Kidney capillary endothelial cell (primary cell): ENCODE data around the gene CCN2.
"Not testable (repeated sequence)": the region's sequence is repeated elsewhere in the genome, so short reads cannot be mapped to it uniquely, and the experiment has no call there.

Source experiments
- DNase-seq: peaks from one replicate; pipeline ENCODE4 v3.0.0-alpha.2; 2018; ENCODE audit warnings: low spot score

CCN2 gene

DNA sequence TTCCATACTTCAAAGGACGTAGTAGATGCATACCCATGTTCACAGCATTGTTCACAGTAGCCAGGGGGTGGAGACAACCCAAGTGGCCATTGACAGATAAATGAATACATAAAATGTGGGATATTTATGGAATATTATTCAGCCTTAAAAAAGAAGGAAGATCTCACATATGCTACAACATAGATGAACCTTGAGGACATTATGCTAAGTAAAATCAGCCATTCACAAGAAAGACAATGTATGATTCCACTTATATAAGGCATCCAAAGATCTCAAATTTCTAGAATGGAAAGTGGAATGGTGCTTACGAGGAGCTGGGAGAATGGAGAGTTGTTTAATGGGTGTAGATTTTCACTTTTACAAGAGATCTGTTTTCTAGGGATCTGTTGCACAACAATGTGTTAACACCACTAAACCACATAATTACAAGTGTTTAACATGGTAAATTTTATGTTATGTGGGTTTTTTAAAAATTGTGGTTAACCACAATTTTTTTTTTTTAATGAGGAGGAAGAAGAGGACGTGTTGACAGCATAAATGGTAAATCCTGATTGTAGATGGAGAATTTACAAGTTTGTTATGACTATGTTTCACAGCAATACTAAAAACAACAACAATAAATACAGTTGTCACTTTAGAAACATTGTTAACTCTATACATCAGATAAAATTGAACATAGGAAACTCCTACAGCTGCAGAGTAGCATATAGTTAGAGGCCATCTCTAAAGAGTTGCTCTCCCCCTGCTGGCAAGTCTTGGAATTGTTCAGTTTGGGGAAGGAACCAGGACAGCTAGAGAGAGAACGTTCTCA, 41.6 kb downstream of the CCN2 start:
- peak; percentile 56 for DNase-seq

DNA sequence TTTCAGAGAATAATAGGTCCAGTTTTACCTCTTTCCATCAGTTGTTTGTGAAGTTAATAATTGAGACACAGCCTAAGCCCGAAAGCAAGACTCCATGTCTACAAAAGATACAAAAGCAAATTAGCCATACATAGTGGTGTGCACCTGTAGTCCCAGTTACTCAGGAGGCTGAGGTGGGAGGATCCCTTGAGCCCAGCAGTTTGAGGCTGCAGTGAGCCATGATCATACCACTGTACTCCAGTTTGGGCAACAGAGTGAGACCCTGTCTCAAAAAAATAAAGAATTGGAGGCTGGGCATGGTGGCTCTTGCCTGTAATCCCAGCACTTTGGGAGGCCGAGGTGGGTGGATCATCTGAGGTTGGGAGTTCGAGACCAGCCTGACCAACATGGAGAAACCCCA, 42.4 kb downstream of the CCN2 start:
- DNase-seq = not testable (repeated sequence)

DNA sequence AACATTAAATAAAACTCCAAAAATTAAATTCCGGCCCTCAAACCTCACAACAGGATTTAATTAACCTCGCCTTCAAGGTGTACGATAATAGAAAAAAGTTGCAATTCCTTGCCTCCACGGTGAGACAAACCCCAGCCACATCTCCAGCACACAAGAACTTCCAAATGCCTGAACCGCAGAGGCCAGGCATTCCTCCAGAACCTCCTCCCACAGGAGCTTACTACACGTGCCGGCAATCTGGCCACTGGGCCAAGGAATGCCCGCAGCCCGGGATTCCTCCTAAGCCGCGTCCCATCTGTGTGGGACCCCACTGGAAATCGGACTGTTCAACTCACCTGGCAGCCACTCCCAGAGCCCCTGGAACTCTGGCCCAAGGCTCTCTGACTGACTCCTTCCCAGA, 47.4 kb downstream of the CCN2 start:
- not testable (repeated sequence) for DNase-seq

DNA sequence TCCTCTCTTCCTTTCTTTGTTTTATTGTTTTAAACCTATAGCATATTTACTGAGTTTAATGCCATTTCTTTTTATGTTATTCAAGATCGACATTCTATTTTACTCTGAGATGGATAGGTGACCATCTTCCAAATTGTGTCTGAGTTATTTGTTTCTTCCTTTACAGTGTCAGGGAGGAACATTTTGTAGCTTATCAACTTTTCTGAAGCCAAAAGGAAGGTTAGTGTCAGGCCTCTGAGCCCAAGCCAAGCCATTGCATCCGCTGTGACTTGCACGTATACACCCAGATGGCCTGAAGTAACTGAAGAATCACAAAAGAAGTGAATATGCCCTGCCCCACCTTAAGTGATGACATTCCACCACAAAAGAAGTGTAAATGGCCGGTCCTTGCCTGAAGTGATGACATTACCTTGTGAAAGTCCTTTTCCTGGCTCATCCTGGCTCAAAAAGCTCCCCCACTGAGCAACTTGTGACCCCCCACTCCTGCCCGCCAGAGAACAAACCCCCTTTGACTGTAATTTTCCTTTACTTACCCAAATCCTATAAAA, 49.8 kb downstream of the CCN2 start:
- DNase-seq = not testable (repeated sequence)

DNA sequence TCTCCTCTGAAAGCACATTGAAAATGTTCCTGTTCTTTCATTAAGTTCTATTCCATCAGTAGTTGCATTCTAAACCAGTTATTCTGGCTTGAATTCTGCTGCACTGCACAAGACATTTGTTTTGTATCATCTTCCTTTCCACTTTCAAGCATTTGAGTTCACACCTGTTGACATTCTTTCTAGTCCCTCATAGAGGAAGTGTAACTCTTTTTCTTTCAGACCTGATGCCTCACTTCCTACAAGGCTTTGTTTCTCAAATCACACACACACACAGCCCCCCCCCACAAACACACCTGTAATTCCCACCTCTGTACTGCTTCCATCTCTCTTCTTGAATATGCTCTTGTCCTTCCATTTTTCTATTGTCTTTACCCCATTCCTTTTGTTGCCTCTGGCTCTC, 50.9 kb downstream of the CCN2 start:
- no peak for DNase-seq

DNA sequence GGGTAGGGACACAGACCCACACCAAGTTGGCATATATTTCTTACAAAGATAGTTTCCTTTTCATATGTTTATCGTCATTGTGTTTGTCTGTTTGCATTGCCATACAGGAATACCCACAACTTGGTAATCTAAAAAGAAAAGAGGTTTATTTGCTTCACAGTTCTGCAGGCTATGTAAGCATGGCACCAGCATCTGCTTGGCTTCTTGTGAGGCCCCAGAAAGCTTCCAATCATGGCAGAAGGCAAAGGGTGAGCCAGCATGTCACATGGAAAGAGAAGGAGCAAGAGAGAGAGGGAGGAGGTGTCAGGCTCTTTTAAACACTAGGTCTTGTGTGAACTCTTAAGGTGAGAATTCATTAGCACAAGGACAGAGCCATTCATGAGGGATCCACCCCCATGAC, 52.5 kb downstream of the CCN2 start:
- DNase-seq = no peak
